Vagina (tissue), 2 donors: Measurements from ENCODE around the gene RUVBL1.

Experiments
- POLR2AphosphoS5 ChIP-seq, 2 donors: sonication (generic); formaldehyde crosslinking; IDR thresholded peaks; one replicate each; pipeline ENCODE4 v1.9.0; 2017; ENCODE audit warnings: antibody characterized with exemption in 2 of 2, mild to moderate bottlenecking in 2 of 2, low read depth in 1 of 2; ENCODE audit not compliant: insufficient read depth in 1 of 2
- TF ChIP-seq, protein P1 (sequence below), 3 experiments: fragments of 450-650 bp in 2 of 3; fragments of 200-600 bp in 1 of 3; sonication (generic) in 1 of 3; IDR thresholded peaks; one replicate each; pipeline ENCODE4 v1.5.1; 2017 to 2019; ENCODE audit warnings: antibody characterized with exemption in 3 of 3, mild to moderate bottlenecking in 2 of 3, moderate library complexity in 2 of 3

DNA sequence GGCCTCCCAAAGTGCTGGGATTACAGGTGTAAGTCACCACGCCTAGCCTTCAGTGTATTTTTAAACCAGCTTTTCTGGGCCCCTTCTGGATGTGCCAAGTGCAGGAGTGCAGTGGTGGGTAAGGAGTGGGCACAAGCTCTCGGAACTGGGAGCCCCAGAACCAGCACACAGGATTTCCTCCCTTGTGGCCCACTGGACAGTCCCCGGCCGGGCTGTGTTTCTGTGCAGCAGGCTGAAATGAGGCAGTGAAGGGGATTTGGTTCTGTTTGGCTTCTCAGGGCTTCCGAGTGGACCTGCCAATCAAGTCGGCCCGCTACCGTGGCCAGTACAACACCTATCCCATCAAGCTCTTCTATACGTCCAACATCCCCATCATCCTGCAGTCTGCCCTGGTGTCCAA is 56.9 kb downstream of the RUVBL1 start:
- TF ChIP-seq, protein P1, sequence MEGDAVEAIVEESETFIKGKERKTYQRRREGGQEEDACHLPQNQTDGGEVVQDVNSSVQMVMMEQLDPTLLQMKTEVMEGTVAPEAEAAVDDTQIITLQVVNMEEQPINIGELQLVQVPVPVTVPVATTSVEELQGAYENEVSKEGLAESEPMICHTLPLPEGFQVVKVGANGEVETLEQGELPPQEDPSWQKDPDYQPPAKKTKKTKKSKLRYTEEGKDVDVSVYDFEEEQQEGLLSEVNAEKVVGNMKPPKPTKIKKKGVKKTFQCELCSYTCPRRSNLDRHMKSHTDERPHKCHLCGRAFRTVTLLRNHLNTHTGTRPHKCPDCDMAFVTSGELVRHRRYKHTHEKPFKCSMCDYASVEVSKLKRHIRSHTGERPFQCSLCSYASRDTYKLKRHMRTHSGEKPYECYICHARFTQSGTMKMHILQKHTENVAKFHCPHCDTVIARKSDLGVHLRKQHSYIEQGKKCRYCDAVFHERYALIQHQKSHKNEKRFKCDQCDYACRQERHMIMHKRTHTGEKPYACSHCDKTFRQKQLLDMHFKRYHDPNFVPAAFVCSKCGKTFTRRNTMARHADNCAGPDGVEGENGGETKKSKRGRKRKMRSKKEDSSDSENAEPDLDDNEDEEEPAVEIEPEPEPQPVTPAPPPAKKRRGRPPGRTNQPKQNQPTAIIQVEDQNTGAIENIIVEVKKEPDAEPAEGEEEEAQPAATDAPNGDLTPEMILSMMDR (IDR thresholded peaks at IDR 0.05), result no peak
- no peak for TF ChIP-seq POLR2AphosphoS5 (IDR thresholded peaks at IDR 0.05; ENCODE audit: insufficient read depth in 1 of 2, low read depth in 1 of 2)
